HepG2 (cell line): Measurements from ENCODE around the gene LRRC3C. TPM values are rescaled to one million over a fixed set of nuclear protein-coding genes. Genes with fewer than 3 reads are reported as not detected.

ENCODE experiments used
- ATAC-seq: fragments of 200-7000 bp; cut with Tn5 transposase; 3 replicates; pipeline ENCODE4 v1.9.1; 2020; ENCODE audit warnings: mild to moderate bottlenecking, moderate library complexity
- BruUV-seq: library from RNA; stranded (reverse); fragments of 400-500 nt; replicated peaks from 2 replicates; lab custom pipeline; 2021; lab: Mats Ljungman, UMichigan
- CTCF ChIA-PET: fragments of 300-600 bp; formaldehyde crosslinking; extraction: SDS; loops from one replicate; lab custom pipeline; 2021; ENCODE audit warnings: low total read pairs, inconsistent platforms, low intra/inter-chr PET ratio; lab: Yijun Ruan, JAX
- POLR2A ChIA-PET: fragments of 350-600 bp; sonication (Branson Sonifier 250); formaldehyde crosslinking; loops from one replicate; lab custom pipeline; 2020; ENCODE audit warnings: antibody characterized with exemption, inconsistent platforms; lab: Yijun Ruan, JAX
- DNase-seq: peaks from one replicate; pipeline ENCODE4 v3.0.0-alpha.2; 2015; ENCODE audit warnings: low spot score
- FAIRE-seq: peaks from 3 replicates; lab custom pipeline; 2011; peaks lifted over from hg19 to GRCh38; lab: Jason Lieb, UNC
- H2AFZ ChIP-seq: one replicate; pipeline ENCODE4 v1.6.1; 2011; ENCODE audit warnings: low read length, inconsistent platforms
- H3K27ac ChIP-seq: fragments of 300-600 bp; 3 replicates; pipeline ENCODE4 v1.8.0; 2011; ENCODE audit warnings: mixed run types, mild to moderate bottlenecking, mixed read lengths, low read length, inconsistent platforms; ENCODE audit not compliant: insufficient read depth; ENCODE audit errors: extremely low read length
- H3K27me3 ChIP-seq, 2 experiments: fragments of 200-600 bp in 1 of 2; 2 replicates in 1 of 2; 3 replicates in 1 of 2; pipeline versions ENCODE4 v1.6.0 to v1.8.0; 2011; ENCODE audit warnings: low read length in 2 of 2, mild to moderate bottlenecking in 2 of 2, moderate library complexity in 2 of 2, inconsistent platforms in 1 of 2; ENCODE audit not compliant: insufficient read depth in 2 of 2, control insufficient read depth in 1 of 2
- H3K36me3 ChIP-seq, 2 experiments: fragments of 200-600 bp in 1 of 2; replicated peaks in 1 of 2; 2 replicates in 1 of 2; 3 replicates in 1 of 2; pipeline versions ENCODE4 v1.5.1 to v1.8.0; 2011; ENCODE audit warnings: low read length in 2 of 2, inconsistent platforms in 1 of 2; ENCODE audit not compliant: insufficient read depth in 2 of 2, control insufficient read depth in 1 of 2
- H3K4me1 ChIP-seq: 2 replicates; pipeline ENCODE4 v1.5.1; 2012; ENCODE audit warnings: low read length, inconsistent platforms; ENCODE audit not compliant: insufficient read depth
- H3K4me2 ChIP-seq: 2 replicates; pipeline ENCODE4 v1.6.0; 2011; ENCODE audit warnings: low read depth, low read length, inconsistent platforms
- H3K4me3 ChIP-seq, 3 experiments: fragments of 200-600 bp in 1 of 3; sonication (generic), shearing (Covaris generic) in 1 of 3; replicated peaks in 1 of 3; 2 replicates each; pipeline ENCODE4 v1.5.1; 2011 to 2016; ENCODE audit warnings: low read length in 3 of 3, inconsistent platforms in 2 of 3, low read depth in 2 of 3, mild to moderate bottlenecking in 2 of 3, control low read depth in 1 of 3, mixed read lengths in 1 of 3; ENCODE audit not compliant: insufficient read depth in 1 of 3
- H3K79me2 ChIP-seq: one replicate; pipeline ENCODE4 v1.6.1; 2011; ENCODE audit warnings: low read length, inconsistent platforms; ENCODE audit not compliant: insufficient read depth
- H3K9ac ChIP-seq: 2 replicates; pipeline ENCODE4 v1.6.0; 2011; ENCODE audit warnings: mild to moderate bottlenecking, low read depth, low read length, inconsistent platforms; ENCODE audit not compliant: insufficient read depth
- H3K9me3 ChIP-seq: 2 replicates; pipeline ENCODE4 v1.5.1; 2012; ENCODE audit warnings: mild to moderate bottlenecking, low read length
- H4K20me1 ChIP-seq: 2 replicates; pipeline ENCODE4 v1.6.0; 2011; ENCODE audit warnings: inconsistent platforms, mild to moderate bottlenecking, low read length, moderate library complexity; ENCODE audit not compliant: insufficient read depth
- U2AF1 ChIP-seq: fragments of 200-400 bp; formaldehyde crosslinking; optimal IDR thresholded peaks from 2 replicates; pipeline ENCODE3; 2017; ENCODE audit warnings: mild to moderate bottlenecking, low read depth, low read length
- ZBTB49 ChIP-seq: sonication (generic); formaldehyde crosslinking; IDR thresholded peaks from 2 replicates; pipeline ENCODE4 v1.4.0; 2020; ENCODE audit warnings: missing genetic modification reagents, borderline replicate concordance
- ZNF563 ChIP-seq: sonication (generic); formaldehyde crosslinking; IDR thresholded peaks from 2 replicates; pipeline ENCODE4 v1.8.0; 2022; ENCODE audit warnings: mild to moderate bottlenecking, moderate library complexity, missing genetic modification reagents
- ZNF7 ChIP-seq: IDR thresholded peaks from 2 replicates; pipeline ENCODE4 v1.6.1; 2016; ENCODE audit warnings: missing biosample characterization, missing genetic modification reagents
- ZSCAN29 ChIP-seq: sonication (generic); formaldehyde crosslinking; conservative IDR thresholded peaks from 2 replicates; pipeline ENCODE4 v1.4.0; 2020; ENCODE audit warnings: mild to moderate bottlenecking, missing genetic modification reagents
- WGBS: methylation state at CpG from one replicate; pipeline ENCODE4 v1.1.6; 2017; ENCODE audit warnings: low lambda C conversion rate; 5-methylcytosine and 5-hydroxymethylcytosine counted together
- in situ Hi-C: cut with HindIII; loops from 2 replicates; pipeline ENCODE4 v1.10.0; 2017; ENCODE audit warnings: low pct_unique_long_range_greater_than_20kb; ENCODE audit not compliant: extremely low pct_ligation_motif_present
- intact Hi-C: fragments of 100-400 bp; cut with micrococcal nuclease; formaldehyde crosslinking; loops from one replicate; pipeline ENCODE4 v1.10.0; 2022; ENCODE audit not compliant: unreplicated experiment
- polyA plus RNA-seq, 8 experiments: library from polyadenylated mRNA; depleted of rRNA in 3 of 8; stranded (reverse) in 7 of 8; unstranded in 1 of 8; fragments of >200 nt; fragmentation: Illumina TruSeq in 4 of 8; extraction: Trizol in 4 of 8; gene quantifications; 2 replicates each; pipeline versions ENCODE4 v1.2.1 to v1.2.3, GENCODE V29; 2011 to 2016; ENCODE audit warnings: low read depth in 4 of 8, missing spikeins in 1 of 8, mixed read lengths in 1 of 8; ENCODE audit not compliant: insufficient read depth in 1 of 8
- total RNA-seq, 5 experiments: library from RNA; depleted of rRNA; stranded (reverse); fragments of >200 nt; fragmentation: Illumina TruSeq; extraction: Trizol; gene quantifications; 2 replicates each; pipeline ENCODE4 v1.2.3, GENCODE V29; 2016; ENCODE audit warnings: low read depth in 1 of 5

LRRC3C gene
- total and polyA plus RNA-seq, 2 of the 13 experiments (the other 11 are each of a cell fraction or from before 2014, with no cell fraction given): 0.17 TPM; not detected in 1

- WGBS: 29% methylated on average over 3 of the region's 3 CpGs
- Histone ChIP-seq H2AFZ (no peak overlapping the region), H3K9ac (no peak overlapping the region), H3K4me3 (no peak overlapping the region), H4K20me1 (no peaks in the 10 kb centered on the region), H3K9me3 (no peaks in the 10 kb centered on the region), H3K27me3 (peaks cover 0 to 17% of the 10 kb centered on the region in 2 experiments; a peak in 2 of 5 replicates), H3K4me1 (no peaks in the 10 kb centered on the region), H3K27ac (no peak overlapping the region), H3K79me2 (no peaks in the 10 kb centered on the region), H3K36me3 (no peaks in the 10 kb centered on the region), H3K4me2 (no peak overlapping the region)
- ChIA-PET POLR2A (interaction anchor here (2.0 kb wide), 1 partner anchor 10 kb away, joined by 8 read pairs; no protein-coding TSS in a partner anchor), CTCF (no interaction called here)
- ATAC-seq (no peak), DNase-seq (no peak), FAIRE-seq (no peak)
- intact Hi-C loops (no loop called here), in situ Hi-C loops (no loop called here)
- TF ChIP-seq ZNF563 (CRISPR knock-in tag): no peak
- BruUV-seq: no TSS peak
Observed at GRCh38 chr17:39894681-39895376, 32.7 kb upstream of the LRRC3C start.

- Histone ChIP-seq H3K36me3 (no peaks in the 10 kb centered on the region), H3K27me3 (peaks cover 0 to 3% of the 10 kb centered on the region in 2 experiments; a peak in 1 of 5 replicates), H3K4me1 (no peaks in the 10 kb centered on the region), H4K20me1 (no peaks in the 10 kb centered on the region), H3K4me3 (no peak overlapping the region), H3K9ac (no peak overlapping the region), H3K27ac (no peak overlapping the region), H3K79me2 (no peaks in the 10 kb centered on the region), H2AFZ (no peak overlapping the region), H3K4me2 (no peak overlapping the region), H3K9me3 (no peaks in the 10 kb centered on the region)
- ChIA-PET CTCF (no interaction called here), POLR2A (no interaction called here)
- intact Hi-C loops (no loop called here), in situ Hi-C loops (no loop called here)
- TF ChIP-seq ZSCAN29 (CRISPR knock-in tag) (no peak), ZBTB49 (CRISPR knock-in tag) (no peak), U2AF1 (no peak), ZNF7 (CRISPR knock-in tag) (peak; percentile 75)
- DNase-seq: no peak
- no peak for FAIRE-seq
- BruUV-seq: no TSS peak
- ATAC-seq: no peak
- WGBS: 61% methylated on average over 4 of the region's 4 CpGs
Observed at GRCh38 chr17:39898088-39898487, 29.4 kb upstream of the LRRC3C start.
